H9 (cell line): ENCODE results near the gene LDLRAD4. TPM values are rescaled to one million over a fixed set of nuclear protein-coding genes. Genes with fewer than 3 reads are reported as not detected.

Experiments
- DNase-seq: peaks from one replicate; pipeline ENCODE4 v3.0.0-alpha.2; 2017
- H2AFZ ChIP-seq: one replicate; pipeline ENCODE4 v1.6.1; 2013; ENCODE audit warnings: mild to moderate bottlenecking, low read length, control low read depth, moderate library complexity
- H2AK5ac ChIP-seq: 2 replicates; pipeline ENCODE4 v1.6.1; 2013; ENCODE audit warnings: low read length, control low read depth, mixed read lengths; ENCODE audit not compliant: insufficient read length
- H2BK120ac ChIP-seq: one replicate; pipeline ENCODE4 v1.6.1; 2013; ENCODE audit warnings: low read depth, mild to moderate bottlenecking, low read length, control low read depth, inconsistent platforms; ENCODE audit not compliant: poor library complexity, severe bottlenecking
- H2BK12ac ChIP-seq: 2 replicates; pipeline ENCODE4 v1.6.1; 2013; ENCODE audit warnings: low read length, control low read depth, mixed read lengths, low read depth; ENCODE audit not compliant: insufficient read length
- H2BK15ac ChIP-seq: 2 replicates; pipeline ENCODE4 v1.6.1; 2013; ENCODE audit warnings: low read depth, low read length, control low read depth
- H2BK20ac ChIP-seq: one replicate; pipeline ENCODE4 v1.6.1; 2013; ENCODE audit warnings: low read depth, mild to moderate bottlenecking, low read length, control low read depth, inconsistent platforms; ENCODE audit not compliant: poor library complexity, severe bottlenecking
- H2BK5ac ChIP-seq: 2 replicates; pipeline ENCODE4 v1.6.1; 2013; ENCODE audit warnings: low read length, control low read depth, mixed read lengths; ENCODE audit not compliant: insufficient read length
- H3K14ac ChIP-seq: 2 replicates; pipeline ENCODE4 v1.6.1; 2013; ENCODE audit warnings: low read length, control low read depth; ENCODE audit not compliant: insufficient read depth
- H3K18ac ChIP-seq: 2 replicates; pipeline ENCODE4 v1.6.1; 2013; ENCODE audit warnings: low read depth, mild to moderate bottlenecking, mixed read lengths, low read length, control low read depth; ENCODE audit not compliant: insufficient read length
- H3K23ac ChIP-seq: 2 replicates; pipeline ENCODE4 v1.6.1; 2013; ENCODE audit warnings: low read length, control low read depth, mixed read lengths, low read depth; ENCODE audit not compliant: insufficient read length
- H3K23me2 ChIP-seq: 2 replicates; pipeline ENCODE4 v1.6.1; 2013; ENCODE audit warnings: low read depth, mild to moderate bottlenecking, mixed read lengths, low read length, control low read depth; ENCODE audit not compliant: insufficient read length, poor library complexity, severe bottlenecking
- H3K27ac ChIP-seq: 2 replicates; pipeline ENCODE4 v1.5.1; 2013; ENCODE audit warnings: low read length, control low read depth, mixed read lengths, low read depth; ENCODE audit not compliant: insufficient read length
- H3K27me3 ChIP-seq: 2 replicates; pipeline ENCODE4 v1.6.1; 2013; ENCODE audit warnings: low read length, control low read depth, inconsistent platforms; ENCODE audit not compliant: insufficient read depth
- H3K4ac ChIP-seq: 2 replicates; pipeline ENCODE4 v1.6.1; 2013; ENCODE audit warnings: low read depth, mild to moderate bottlenecking, control low read depth, inconsistent platforms, low read length, moderate library complexity
- H3K4me1 ChIP-seq: 2 replicates; pipeline ENCODE4 v1.6.1; 2013; ENCODE audit warnings: low read length, control low read depth, inconsistent platforms; ENCODE audit not compliant: insufficient read depth
- H3K4me2 ChIP-seq: 2 replicates; pipeline ENCODE4 v1.6.1; 2013; ENCODE audit warnings: low read length, control low read depth, mixed read lengths; ENCODE audit not compliant: insufficient read length, insufficient read depth
- H3K56ac ChIP-seq: 2 replicates; pipeline ENCODE4 v1.6.1; 2013; ENCODE audit warnings: low read depth, mild to moderate bottlenecking, mixed read lengths, low read length, control low read depth; ENCODE audit not compliant: insufficient read length
- H3K79me1 ChIP-seq: 2 replicates; pipeline ENCODE4 v1.6.1; 2013; ENCODE audit warnings: low read depth, mild to moderate bottlenecking, moderate library complexity, low read length, control low read depth, inconsistent platforms; ENCODE audit not compliant: insufficient read depth, poor library complexity, severe bottlenecking
- H3K79me2 ChIP-seq: 2 replicates; pipeline ENCODE4 v1.6.1; 2013; ENCODE audit warnings: low read length, control low read depth, inconsistent platforms; ENCODE audit not compliant: insufficient read depth
- H3K9ac ChIP-seq: 2 replicates; pipeline ENCODE4 v1.6.1; 2013; ENCODE audit warnings: low read length, control low read depth, mixed read lengths; ENCODE audit not compliant: insufficient read length; ENCODE audit errors: extremely low read depth
- H3K9me3 ChIP-seq: one replicate; pipeline ENCODE4 v1.6.1; 2013; ENCODE audit warnings: low read depth, low read length, inconsistent platforms; ENCODE audit not compliant: control insufficient read depth
- H3T11ph ChIP-seq: one replicate; pipeline ENCODE4 v1.6.1; 2013; ENCODE audit warnings: mild to moderate bottlenecking, low read length, control low read depth, inconsistent platforms
- H4K20me1 ChIP-seq: one replicate; pipeline ENCODE4 v1.6.1; 2013; ENCODE audit not compliant: control insufficient read depth, insufficient read length, insufficient read depth
- H4K5ac ChIP-seq: 2 replicates; pipeline ENCODE4 v1.6.1; 2013; ENCODE audit warnings: low read depth, mild to moderate bottlenecking, mixed read lengths, low read length, control low read depth; ENCODE audit not compliant: insufficient read length
- H4K8ac ChIP-seq: replicated peaks from 2 replicates; pipeline ENCODE4 v1.6.1; 2013; ENCODE audit warnings: low read length, control low read depth, mixed read lengths, low read depth; ENCODE audit not compliant: insufficient read length
- H4K91ac ChIP-seq: 2 replicates; pipeline ENCODE4 v1.6.1; 2013; ENCODE audit warnings: low read depth, mild to moderate bottlenecking, moderate library complexity, mixed read lengths, low read length, control low read depth; ENCODE audit not compliant: insufficient read length
- H3K27ac Mint-ChIP-seq, 3 experiments: 2 replicates in 2 of 3; 3 replicates in 1 of 3; pipeline ENCODE4 v1.8.0; 2020 to 2021; ENCODE audit warnings: mixed read lengths in 3 of 3, mild to moderate bottlenecking in 1 of 3, moderate library complexity in 1 of 3
- H3K27me3 Mint-ChIP-seq: 2 replicates; pipeline ENCODE4 v1.8.0; 2021; ENCODE audit warnings: low read depth, mild to moderate bottlenecking, moderate library complexity, mixed read lengths
- H3K36me3 Mint-ChIP-seq, 3 experiments: 2 replicates in 2 of 3; 3 replicates in 1 of 3; pipeline ENCODE4 v1.8.0; 2020 to 2021; ENCODE audit warnings: low read depth in 3 of 3, mixed read lengths in 3 of 3; ENCODE audit not compliant: insufficient read depth in 1 of 3
- H3K4me1 Mint-ChIP-seq, 2 experiments: 2 replicates each; pipeline ENCODE4 v1.8.0; 2020; ENCODE audit warnings: mixed read lengths in 2 of 2
- H3K4me3 Mint-ChIP-seq, 2 experiments: 2 replicates in 1 of 2; 3 replicates in 1 of 2; pipeline ENCODE4 v1.8.0; 2020 to 2021; ENCODE audit warnings: mild to moderate bottlenecking in 2 of 2, mixed read lengths in 2 of 2, moderate library complexity in 1 of 2
- H3K9me3 Mint-ChIP-seq, 2 experiments: 2 replicates in 1 of 2; 3 replicates in 1 of 2; pipeline ENCODE4 v1.8.0; 2020; ENCODE audit warnings: mild to moderate bottlenecking in 2 of 2, mixed read lengths in 2 of 2, moderate library complexity in 1 of 2
- CTCF ChIP-seq: fragments of 200-600 bp; sonication (generic); conservative IDR thresholded peaks from 3 replicates; pipeline ENCODE4 v1.8.0; 2021; ENCODE audit warnings: antibody characterized with exemption, mild to moderate bottlenecking
- WGBS: extraction: QIAGEN DNeasy Blood & Tissue Kit; methylation state at CpG from one replicate; pipeline ENCODE4 v1.1.7; 2013; ENCODE audit warnings: missing lambda C conversion rate, low lambda C conversion rate, mixed read lengths; ENCODE audit not compliant: insufficient read length; ENCODE audit errors: extremely low coverage; 5-methylcytosine and 5-hydroxymethylcytosine counted together
- total RNA-seq: library from RNA; stranded (reverse); gene quantifications from 2 replicates; pipeline ENCODE4 v1.2.1, GENCODE V29; 2021

The LDLRAD4 gene
- total RNA-seq, 1 experiment from 2014 or later, result 3.9 TPM

GRCh38 chr18:13319629-13320028 is 101.1 kb downstream of the LDLRAD4 start:
- no peak for TF ChIP-seq CTCF
- peaks cover 10 to 19% (median 15%) of the 10 kb centered on the region in 3 experiments; a peak in 6 of 7 replicates for H3K36me3 Mint-ChIP-seq
- no peak overlapping the region for H3K14ac ChIP-seq

More at GRCh38 chr18:13319629-13320028, 101.1 kb downstream of the LDLRAD4 start:
- H2BK5ac ChIP-seq, result no peak overlapping the region
- no peak overlapping the region for H3K27ac ChIP-seq
- no peak overlapping the region for H3T11ph ChIP-seq
- no peak overlapping the region for H3K18ac ChIP-seq
- no peak overlapping the region for H3K4me2 ChIP-seq
- peaks cover 2 to 11% of the 10 kb centered on the region in 2 experiments for H3K4me1 Mint-ChIP-seq
- no peak overlapping the region for H3K27ac Mint-ChIP-seq
- H3K23me2 ChIP-seq, result no peaks in the 10 kb centered on the region
- H3K4me1 ChIP-seq, result no peaks in the 10 kb centered on the region
- no peak overlapping the region for H2AFZ ChIP-seq
- H3K9me3 Mint-ChIP-seq, result peaks cover 17 to 22% of the 10 kb centered on the region in 2 experiments
- no peak overlapping the region for H2BK120ac ChIP-seq
- H3K4ac ChIP-seq, result no peak overlapping the region
- no peak overlapping the region for H2BK12ac ChIP-seq
- H3K79me1 ChIP-seq, result no peaks in the 10 kb centered on the region
- H2AK5ac ChIP-seq, result no peak overlapping the region
- no peaks in the 10 kb centered on the region for H3K9me3 ChIP-seq
- no CpG with 5 or more reads among the region's 4 CpGs for WGBS
- H3K4me3 Mint-ChIP-seq, result no peak overlapping the region
- DNase-seq, result no peak
- no peak overlapping the region for H4K91ac ChIP-seq
- peaks cover 3% of the 10 kb centered on the region for H3K27me3 Mint-ChIP-seq
- H2BK20ac ChIP-seq, result no peak overlapping the region
- no peaks in the 10 kb centered on the region for H3K79me2 ChIP-seq
- H2BK15ac ChIP-seq, result no peak overlapping the region
- H4K5ac ChIP-seq, result no peak overlapping the region
- no peaks in the 10 kb centered on the region for H4K20me1 ChIP-seq
- H4K8ac ChIP-seq, result no peak overlapping the region
- H3K56ac ChIP-seq, result no peak overlapping the region
- H3K23ac ChIP-seq, result no peak overlapping the region
- no peak overlapping the region for H3K9ac ChIP-seq
- no peaks in the 10 kb centered on the region for H3K27me3 ChIP-seq
